Activated T-cell treated with anti-CD3 and anti-CD28 coated beads, Interleukin-2, amount 50 U/mL, for 1 hour (primary cell): ENCODE results near the gene WFIKKN2.

Experiments
- DNase-seq: peaks from one replicate; pipeline ENCODE4 v3.0.0-alpha.2; 2020

WFIKKN2 gene

DNA sequence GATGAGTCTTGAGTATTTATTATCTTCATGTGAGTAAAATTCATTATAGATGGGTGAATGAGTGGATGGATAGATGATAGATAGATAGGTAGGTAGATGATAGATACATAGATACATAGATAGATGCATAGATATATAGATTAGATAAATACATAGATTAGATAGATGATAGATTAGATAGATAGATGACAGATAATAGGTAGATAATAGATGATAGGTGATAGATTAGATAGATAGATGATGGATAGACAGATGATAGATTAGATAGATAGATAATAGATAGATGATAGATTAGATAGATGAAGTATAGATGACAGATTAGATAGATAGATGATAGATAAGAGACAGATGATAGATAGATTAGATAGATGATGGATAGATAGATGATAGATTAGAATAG is 21.8 kb upstream of the WFIKKN2 start:
- no peak for DNase-seq

DNA sequence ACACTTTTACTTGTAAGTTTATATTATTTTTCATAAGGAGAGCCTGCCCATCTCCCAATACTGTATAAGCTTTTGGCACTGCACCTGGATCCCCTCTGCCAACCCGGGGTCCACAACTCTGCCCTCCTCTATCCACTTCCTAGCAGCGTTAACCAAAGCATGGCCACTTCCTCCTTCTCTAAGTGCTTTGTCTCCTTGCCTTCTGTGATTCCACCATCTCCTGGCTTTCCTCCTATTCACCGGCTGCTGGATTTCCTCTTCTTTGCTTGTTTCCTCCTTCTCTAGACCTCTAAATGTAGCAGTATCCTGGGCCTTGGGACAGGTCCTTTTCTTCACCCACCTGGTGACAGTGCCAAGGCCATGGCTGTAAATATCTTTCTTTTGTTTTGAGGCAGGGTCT is 20.0 kb upstream of the WFIKKN2 start:
- no peak for DNase-seq

DNA sequence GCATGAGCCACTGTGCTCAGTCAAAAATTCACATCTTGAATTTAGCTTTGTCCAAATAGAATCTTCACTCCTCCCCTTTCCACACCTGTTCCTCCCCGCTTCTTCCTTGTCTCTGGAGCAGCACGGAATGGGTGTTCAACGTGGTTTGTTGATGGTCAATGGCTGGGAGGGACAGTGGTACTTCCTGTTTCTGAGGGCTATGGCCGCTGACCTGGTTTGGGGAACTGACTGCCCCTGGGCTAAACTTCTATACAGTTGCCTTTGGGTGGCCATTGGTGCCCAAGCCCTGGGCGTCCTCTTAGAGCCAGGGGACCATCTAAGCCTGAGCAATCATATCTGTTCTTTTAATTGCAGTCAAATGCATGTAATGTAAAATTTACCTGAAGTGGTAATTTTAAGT is 19.1 kb upstream of the WFIKKN2 start:
- DNase-seq = no peak

DNA sequence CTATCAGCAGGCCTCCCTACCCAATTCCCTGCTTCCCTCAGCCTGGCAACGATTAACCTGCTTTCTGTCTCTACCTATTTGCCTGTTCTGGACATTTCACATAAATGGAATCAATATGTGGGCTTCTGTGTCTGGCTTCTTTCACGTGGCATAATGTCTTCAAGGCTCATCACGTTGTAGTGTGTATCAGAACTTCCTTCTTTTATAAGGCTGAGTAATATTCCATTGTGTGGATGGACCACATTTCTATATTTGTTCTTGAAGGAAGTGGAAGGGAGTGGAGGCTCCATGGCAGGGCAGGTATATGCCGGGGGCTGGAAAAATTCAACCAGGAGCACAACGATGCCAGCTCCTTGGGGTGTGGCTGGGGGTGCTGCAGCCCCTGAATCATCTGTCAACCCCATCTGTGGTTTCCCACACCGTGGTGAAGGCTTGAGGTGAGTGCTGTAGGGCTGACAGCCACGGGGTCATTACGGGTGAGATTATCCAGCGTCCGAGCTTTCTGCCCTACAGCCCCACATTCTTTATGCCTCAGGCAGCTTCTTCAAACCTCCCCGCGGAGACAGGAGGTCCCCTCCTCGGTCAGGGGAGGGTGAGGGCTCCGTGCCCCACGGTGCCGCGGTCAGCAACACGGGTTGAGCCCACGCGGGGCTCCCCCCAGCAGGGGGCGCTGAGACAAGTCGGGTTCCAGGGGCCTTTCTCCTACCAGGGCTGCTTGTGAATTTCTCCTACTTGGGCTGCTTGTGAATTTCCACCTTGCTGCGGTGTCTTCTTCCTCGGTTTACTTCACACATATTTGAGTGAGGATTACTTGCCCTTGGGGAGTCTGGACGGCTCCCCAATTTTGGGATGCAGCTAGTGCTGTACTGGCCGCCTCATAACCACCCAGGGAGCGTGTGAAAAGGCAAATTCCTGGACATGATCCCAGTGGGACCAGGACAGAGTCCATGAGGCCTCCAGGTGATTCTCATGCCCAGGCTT is 18.3 kb upstream of the WFIKKN2 start:
- peak; percentile 68 for DNase-seq

DNA sequence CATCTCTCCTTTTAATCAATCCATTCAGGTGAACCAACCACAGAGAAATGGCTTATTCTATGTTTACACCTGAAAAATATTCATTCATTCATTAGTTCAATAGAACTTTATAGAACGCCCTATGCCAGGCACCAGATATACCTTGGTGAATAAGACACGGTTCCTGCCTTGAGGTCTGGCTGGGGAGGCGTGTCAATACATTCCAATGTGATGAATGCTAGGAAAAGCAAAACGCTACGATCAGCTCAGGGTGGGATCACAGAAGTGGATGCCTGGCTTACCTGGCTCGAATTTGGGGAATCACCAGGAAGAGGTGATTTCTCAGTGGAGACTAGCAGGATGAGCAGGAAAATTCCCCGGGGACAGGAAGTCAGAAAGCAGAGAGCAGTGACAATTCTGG is 17.5 kb upstream of the WFIKKN2 start:
- DNase-seq = no peak

DNA sequence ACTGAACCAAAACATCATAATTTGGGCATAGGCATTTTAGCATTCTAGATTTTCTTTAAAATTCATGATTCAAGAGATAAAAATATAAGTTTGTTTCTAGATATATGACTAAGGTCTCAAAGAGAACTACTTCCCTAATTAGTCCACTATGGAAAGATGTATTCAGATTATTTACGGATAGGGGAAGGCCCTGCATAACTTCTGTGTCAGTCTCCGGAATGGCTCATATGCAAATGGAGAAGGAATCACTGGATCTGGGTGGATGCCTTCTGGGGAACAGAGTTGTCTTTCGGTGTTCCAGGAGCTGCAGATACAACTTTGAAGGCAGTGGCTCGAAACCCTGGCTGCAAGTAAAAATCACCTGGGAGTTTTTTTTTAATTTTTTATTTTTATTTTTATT is 17.1 kb upstream of the WFIKKN2 start:
- DNase-seq = no peak

DNA sequence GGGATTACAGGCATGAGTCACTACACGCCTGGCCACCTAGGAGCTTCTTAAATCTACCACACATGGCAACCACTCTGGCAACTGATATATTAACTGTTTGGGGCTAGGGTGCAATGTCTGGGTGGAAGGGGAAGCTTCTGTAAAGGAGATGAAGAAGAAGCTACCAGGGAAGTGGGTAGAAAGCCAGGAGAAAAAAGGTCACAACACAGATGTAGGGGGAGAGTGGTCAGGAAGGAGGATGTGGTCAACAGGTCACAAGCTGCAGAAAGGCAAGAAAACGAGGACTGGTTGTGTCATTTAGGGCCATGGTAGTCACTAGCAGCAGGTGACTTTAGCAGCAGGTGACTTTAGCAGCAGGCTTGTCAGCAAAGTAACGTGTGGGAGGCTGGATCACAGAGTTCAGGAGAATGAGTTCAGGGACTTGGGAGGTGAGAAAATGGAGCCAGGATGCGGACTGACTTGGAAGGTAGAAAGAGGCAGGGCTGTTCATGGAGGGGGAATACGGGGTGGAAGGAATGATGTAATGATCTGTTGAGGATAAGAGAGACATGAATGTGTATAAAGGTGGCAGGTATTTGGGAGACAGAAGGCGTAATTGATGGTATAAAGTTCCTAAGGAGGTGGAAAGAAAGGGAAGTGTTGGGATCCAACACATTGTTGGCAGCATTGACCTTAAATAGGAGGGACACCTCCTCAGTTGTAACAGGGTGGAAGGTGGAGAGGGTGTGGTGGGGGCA is 16.3 kb upstream of the WFIKKN2 start:
- DNase-seq = no peak

DNA sequence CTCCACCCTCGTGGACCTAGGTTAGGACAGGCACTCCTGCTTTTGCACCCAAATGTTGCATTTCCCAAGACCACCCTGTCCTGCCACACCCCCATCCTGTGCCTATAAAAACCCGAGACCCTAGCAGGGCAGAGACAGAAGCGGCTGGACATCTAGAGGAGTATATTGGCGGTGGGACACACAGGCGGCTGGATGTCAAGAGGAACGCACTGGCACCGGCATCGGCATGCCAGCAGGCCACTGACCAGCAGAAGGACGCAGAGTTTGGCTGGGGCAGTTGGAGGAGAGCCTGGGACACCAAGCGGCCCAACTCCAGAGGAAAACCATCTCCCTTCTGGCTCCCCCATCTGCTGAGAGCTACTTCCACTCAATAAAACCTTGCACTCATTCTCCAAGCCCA is 14.7 kb upstream of the WFIKKN2 start:
- DNase-seq = no peak

DNA sequence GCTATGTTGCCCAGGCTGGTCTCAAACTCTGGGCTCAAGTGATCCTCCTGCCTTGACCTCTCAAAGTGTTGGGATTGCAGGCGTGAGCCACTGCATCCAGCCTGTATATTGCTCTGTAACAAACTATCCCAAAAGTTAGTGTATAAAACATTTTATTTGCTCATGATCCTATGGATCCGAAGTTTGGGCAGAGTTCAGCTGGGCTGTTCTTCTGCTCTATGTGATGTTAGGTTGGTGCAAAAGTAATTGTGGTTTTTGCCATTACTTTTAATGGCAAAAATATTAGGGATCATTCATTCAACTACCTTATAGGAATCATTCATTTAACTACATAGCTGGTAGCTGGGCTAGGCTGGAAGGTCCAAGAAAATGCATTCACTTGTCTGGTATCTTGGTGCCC is 12.8 kb upstream of the WFIKKN2 start:
- no peak for DNase-seq

DNA sequence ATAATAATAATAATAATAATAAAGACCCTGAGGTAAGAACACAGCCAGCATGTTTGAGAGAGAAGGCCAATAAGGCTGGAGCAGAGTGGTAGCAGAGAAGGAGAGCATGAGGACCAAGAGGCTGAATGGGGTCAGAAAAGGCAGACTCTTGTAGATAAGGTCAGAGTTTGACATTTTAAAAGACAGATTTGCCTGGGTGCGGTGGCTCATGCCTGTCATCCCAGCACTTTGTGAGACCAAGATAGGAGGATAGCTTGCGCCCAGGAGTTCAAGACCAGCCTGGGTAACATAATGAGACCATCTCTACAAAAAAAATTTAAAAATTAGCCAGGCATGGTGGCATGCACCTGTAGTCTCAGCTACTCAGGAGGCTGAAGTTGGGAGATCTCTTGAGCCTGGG is 11.0 kb upstream of the WFIKKN2 start:
- no peak for DNase-seq

DNA sequence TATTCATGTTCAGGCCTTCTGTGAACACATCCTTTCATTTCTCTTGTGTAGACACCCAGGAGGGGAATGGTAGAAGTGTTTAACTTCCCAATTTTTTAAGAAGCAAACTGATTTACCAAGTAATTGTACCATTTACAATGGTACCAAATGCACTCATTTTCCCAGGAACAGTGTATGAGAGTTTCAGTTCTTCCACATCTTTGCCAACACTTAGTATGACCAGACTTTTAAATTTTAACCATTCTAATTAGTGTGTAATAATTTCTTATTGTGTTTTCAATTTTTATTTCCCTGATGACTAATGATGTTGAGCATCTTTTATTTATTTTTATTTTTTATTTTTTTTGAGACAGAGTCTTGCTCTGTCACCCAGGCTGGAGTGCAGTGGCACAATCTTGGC is 10.2 kb upstream of the WFIKKN2 start:
- no peak for DNase-seq

DNA sequence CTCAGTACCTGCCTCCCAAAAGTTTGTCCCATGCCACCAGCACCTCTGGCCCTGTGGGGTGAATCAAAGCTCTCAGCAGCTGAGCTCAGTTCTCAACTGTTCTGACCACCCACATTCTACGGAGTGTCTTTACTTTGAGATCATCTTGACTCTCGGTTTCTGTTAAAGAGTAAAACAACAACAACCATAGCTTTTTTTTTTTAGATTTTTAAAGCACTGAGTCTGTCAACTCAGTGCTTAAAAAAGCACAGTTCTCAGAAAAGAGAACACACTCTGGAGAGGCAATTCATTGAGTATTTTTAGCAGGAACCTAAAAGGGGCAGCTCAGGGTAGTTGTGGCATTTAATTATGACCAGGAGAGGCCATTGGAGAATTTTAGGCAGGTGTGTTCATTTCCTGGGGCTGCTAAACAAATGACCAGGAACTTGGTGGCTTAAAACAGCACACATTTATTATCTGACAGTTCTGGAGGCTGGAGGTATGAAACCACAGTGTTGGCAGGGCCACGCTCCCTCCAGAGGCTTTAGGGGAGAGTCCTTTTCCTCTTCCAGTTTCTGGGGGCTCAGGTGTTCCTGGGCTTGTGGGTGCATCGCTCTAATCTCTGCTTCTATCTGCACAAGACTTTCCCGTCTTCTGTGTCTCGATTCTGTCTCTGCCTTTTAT is 6.7 kb upstream of the WFIKKN2 start:
- no peak for DNase-seq

DNA sequence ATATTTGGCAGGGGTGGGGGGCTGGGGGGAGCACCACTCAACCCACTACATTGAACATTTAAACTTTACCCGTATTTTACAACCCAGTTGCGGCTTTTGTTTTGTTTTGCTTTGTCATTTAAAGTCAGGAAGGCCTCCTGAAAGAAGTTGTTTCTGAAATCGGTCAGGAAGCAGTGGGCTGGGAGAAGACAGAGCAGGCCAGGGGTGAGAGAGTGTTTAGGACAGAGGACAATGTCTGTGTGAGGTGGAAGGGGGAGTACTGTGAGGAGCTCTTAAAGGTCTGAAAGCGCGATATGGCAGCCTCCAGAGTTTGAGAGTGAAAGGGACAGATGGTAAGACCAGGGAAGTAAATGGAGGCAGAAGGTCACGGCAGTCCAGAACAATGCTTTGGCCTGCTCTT is 6.1 kb upstream of the WFIKKN2 start:
- DNase-seq = no peak

DNA sequence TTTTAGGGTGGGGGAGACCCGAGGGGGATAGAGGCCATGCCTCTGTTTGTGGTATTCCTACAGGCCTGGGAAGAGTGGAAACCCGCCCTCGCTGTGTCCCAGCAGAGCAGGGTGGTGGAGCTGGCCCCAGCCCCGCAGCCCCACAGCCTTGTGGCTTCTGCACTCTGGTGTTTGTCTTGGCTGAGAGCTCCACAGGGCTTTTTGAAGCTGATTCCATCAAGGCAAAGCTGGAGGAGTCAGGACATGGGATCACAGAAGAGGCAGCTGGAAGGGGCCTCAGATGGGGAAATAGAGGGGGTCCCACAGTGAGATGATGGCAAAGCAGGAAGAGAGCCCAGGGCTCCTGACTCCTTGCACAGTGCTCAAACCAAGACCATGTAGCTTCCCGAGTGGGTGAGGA is 5.0 kb upstream of the WFIKKN2 start:
- DNase-seq = no peak

DNA sequence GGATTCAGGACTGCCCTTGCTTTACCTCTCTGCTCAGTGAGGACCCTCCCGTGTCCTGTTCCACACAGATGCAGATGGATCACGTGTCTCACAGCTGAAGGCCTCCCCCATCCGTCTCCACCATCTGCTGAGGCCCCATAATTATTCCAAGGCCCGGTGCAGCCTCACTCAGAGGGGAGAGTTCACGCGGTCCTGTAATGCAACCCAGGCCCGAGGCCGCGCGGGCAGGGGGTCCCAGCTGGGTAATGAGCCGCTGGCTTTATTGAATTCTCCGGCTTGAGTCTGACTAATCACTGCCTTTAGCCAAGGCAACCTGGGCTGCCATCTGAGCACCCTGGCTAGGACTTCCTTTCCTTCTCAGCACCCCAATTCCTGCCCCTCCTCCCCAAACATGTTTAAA is 4.4 kb upstream of the WFIKKN2 start:
- no peak for DNase-seq

DNA sequence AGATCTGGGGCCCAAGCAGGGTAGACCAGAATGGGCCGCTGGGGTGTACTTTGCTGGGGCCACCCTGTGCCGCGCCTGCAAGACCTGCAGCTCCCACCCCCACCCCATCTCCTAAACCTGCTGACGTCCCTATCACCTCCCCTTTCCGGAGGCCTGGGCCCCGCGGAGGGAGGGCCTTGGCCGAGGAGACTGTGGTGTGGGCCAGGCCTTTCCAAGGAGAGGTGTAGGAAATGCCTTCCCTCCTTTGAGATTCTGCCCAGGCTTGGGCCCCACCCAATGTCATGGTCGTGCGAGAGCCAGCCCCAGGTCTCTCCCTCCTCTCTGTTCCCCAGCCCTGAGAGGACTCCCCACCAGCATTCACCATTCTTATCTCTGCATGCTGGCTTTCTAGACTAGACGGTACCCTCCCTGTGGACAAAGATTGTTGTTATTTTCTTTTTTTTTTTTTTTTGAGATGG is 3.9 kb upstream of the WFIKKN2 start:
- DNase-seq = no peak

DNA sequence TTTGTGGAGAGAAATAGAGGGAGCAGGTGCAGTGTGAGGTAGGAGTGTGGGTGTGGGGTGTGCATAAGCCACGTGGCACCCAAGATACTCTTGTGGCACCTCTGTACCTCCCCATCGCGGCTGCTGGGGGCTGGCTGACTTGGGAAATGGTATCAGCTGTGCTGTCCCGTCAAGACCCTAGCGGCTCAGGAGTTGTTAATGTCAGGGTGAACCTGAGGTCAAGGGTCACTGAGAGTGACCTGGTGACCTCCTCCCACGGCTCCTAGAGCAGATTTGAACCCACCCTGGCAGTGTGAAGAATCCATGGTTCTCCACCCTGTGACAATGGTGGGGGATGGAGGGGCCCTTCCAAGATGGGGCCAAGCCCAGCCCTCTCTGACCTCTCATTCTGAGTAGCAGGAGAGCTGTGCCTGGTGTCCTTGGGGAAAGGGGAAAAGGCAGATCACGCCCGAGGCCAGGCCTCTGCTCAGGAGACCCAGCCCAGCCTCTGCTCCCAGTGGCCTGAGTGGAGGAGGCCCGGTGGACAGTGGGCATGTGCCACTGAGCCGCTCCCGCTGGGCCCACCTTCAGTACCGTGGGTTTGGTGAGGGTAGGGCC is 3.0 kb upstream of the WFIKKN2 start:
- no peak for DNase-seq

DNA sequence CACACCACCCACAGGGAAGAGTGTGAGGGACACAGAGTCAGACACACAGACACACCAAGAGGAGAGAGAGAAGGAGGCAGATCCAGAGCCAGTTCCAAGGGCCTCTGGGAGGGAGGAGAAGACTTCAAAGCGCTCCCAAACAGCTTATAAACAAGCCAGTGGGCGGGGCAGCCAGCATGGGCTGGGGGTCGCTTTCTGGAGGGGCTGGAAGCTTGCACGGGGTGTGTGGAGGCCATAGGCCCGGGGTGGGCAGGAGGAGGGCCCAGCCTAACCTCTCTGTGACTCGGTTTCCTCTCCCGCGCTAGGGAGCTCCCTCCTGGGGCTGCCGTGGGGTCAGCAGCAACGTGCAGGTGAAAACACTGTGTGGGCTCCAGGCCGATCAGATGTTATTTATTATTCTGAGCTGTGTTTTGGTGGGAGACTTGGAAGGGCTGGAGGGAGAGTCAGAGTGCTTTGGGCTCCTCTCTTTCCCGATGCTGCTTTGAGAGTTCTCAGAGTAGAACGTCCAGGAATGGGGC is 2.5 kb upstream of the WFIKKN2 start:
- no peak for DNase-seq

DNA sequence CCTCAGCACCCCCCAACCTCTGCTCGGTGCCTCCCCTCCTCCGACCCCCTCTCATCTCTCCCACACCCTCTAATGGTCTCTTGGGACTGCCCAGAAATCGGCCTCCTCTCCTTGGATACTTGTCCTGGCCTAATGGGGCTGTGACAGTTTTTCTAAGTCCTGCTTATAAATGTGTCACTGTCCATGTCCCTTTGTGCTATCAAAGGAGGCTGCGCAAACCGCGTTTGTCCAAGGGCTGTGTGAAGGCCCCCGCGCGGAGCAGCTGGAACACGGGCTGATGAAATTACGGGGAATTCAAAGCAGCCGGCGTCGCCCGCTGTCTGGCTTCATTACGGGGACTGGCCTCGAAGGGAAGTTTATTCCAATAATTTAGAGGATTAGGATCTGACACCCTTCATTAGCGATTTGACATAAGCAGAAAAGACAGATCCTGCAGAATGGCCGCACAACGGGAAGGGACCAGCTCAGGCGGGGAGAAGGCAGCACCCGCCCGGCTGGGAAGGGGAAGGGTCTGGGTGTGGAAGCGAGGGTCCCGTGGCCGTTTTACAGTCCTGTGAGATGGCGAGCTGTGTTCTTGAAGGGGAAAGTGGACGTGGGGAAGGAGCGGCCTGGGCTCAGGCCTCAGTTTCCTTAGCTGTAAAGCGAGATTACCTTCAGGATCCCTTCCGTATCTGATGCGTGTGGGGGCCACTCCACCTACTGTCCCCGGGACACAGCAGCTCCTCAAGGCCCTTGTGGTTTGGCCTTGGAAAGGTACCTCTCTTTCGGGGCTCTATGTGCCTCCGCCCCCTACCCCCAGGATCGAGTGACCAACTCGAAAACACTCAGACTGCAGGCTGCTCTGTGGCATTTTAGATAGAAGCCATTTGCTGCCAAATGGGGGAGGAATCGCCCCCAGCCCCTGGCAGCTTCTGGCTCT is 1.6 kb upstream of the WFIKKN2 start:
- DNase-seq = no peak

DNA sequence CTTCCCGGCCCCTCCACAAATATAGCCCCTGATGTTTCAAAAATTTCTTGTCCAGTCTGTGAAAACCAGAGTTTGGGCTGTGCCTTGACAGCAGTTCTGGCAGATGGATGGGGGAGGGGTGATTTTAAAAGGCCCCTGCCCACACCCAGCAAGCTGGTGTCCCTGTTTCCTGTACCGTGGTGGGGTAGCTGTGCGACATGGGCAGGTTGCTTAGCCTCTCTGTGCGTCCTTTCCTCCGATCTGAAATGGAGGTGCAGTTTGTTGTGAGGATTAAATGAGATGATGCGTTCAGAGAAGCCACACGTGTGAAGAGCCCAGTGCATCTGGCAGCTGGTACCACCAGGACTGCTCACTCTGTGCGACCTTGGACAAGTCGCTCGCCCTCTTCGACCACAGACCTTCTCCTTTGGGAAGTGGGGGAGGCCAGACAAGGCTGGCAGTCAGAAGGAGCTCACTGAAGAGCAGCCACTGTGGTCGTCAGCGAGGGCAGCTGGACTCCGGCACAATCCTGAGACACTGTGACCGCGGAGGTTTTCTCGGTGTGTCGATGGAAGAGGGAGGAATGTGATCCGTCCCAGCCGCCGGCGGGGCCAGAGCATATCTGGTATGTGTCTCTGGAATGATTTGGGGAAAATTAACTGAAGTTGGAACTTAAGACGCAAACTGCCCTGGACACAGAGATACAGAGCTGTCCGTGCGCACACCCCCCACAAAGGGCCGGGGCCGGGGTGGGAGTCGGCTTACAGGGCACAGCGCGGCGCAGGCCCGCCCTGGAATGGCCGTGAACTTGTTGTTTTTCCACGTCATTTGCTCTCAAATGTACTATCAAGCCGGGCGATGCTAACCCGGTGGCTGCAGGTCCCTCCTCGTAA is 721 bp upstream of the WFIKKN2 start:
- no peak for DNase-seq

DNA sequence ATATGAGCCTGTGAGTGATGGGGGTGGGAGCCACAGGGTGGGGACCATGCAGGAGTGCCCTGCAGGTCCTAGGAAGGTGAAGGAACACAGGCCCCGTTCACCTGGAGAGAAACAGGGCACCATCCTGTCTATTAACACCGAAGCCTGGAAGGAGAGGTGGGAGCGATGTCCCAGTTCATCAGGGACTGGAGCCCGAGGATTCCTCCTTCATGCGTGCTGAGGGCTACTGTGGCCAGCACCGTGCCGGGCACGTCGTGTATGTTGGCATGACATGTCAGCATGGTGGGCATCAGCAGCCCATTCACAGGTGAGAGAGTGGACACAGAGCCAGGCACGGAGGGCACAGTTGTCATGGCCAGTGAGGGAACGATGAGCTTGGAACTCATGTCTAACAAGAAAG is 1.4 kb downstream of the WFIKKN2 start:
- no peak for DNase-seq
